RCC 7860 (cell line): Measurements from ENCODE around the gene CC2D1A.
"Not testable (repeated sequence)": the region's sequence is repeated elsewhere in the genome, so short reads cannot be mapped to it uniquely, and the experiment has no call there.

Source experiments
- DNase-seq: peaks from one replicate; pipeline ENCODE4 v3.0.0-alpha.2; 2015; ENCODE audit warnings: low spot score
- FAIRE-seq: peaks from 2 replicates; lab custom pipeline; 2012; peaks lifted over from hg19 to GRCh38; lab: Jason Lieb, UNC

CC2D1A gene

DNA sequence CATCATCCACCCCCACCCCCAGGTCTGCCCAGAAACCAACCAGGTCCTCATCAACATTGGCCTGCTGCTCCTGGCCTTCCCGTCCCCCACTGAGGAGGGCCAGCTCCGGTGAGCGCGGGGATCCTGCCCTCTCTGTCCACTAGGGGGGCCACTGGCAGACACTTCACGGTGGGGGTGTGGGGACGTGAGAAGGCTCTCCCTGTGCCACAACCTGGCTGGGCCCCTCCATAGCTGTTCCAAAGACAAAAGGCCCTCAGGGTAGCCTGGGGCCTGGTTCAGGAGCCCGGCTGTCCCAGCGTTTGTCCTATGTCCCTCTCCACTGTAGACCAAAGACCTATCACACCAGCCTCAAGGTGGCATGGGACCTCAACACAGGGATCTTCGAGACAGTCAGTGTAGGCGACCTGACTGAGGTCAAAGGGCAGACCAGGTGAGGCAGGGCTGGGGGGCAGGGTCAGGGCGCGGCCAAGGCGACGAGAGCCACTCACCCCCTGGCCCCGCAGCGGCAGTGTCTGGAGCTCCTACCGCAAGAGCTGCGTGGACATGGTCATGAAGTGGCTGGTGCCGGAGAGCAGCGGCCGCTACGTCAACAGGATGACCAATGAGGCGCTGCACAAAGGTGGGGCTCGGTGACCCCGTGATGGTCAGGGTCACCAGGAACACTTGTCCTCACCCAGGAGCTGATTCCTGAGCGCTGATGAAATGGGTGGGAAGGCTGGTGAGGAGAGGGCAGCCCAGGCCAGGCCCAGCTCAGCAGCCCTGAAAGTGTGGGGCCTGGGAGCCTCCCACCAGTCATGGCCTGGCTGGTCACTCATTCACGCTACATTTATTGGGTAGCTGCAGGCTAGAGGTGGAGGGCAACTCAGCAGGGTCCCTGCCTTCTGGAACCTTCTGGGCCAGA, 54.2 kb downstream of the CC2D1A start:
- DNase-seq (no peak), FAIRE-seq (no peak)

DNA sequence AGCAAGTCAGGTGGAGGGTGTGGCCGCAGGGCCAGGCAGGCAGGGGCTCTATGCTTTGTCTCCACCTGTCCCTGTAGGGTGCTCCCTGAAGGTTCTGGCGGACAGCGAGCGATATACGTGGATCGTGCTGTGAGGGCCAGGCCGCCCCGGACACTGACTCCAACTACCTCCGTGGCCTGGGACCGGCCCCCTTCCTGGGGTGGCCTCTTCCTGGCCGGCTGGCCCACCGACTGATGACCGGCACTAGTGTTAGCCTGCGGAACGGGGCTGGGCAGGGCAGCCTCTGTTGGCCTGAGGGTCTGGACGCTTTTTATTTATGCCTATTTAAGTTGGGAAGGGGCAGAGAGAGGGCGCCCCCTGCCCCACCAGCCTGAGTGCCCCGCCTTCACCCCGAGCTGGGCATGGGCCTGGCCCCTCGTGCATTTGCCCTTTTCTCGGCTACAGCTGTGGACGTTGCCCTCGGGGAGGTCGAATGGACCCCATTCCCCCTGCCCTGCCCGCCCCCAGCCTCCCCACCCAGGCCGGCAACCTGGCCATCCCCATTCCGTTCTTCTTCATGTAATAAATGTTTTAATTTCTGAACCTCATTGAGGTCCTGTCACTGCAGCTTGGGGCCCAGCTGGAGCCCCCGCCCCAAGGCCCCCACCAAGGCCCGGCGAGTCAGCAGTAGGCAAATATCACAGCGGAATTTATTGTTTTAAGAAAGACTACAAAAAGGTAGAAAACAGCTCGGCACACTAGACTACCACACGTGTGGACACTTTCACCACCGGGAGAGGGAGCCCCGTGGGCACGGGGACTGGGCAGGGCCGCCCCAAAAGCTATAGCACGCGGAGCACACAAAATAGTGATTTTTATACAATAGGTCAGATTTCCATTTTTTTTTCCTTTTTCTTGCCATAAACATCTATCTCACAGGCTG, 55.1 kb downstream of the CC2D1A start:
- no peak for DNase-seq
- FAIRE-seq: no peak

DNA sequence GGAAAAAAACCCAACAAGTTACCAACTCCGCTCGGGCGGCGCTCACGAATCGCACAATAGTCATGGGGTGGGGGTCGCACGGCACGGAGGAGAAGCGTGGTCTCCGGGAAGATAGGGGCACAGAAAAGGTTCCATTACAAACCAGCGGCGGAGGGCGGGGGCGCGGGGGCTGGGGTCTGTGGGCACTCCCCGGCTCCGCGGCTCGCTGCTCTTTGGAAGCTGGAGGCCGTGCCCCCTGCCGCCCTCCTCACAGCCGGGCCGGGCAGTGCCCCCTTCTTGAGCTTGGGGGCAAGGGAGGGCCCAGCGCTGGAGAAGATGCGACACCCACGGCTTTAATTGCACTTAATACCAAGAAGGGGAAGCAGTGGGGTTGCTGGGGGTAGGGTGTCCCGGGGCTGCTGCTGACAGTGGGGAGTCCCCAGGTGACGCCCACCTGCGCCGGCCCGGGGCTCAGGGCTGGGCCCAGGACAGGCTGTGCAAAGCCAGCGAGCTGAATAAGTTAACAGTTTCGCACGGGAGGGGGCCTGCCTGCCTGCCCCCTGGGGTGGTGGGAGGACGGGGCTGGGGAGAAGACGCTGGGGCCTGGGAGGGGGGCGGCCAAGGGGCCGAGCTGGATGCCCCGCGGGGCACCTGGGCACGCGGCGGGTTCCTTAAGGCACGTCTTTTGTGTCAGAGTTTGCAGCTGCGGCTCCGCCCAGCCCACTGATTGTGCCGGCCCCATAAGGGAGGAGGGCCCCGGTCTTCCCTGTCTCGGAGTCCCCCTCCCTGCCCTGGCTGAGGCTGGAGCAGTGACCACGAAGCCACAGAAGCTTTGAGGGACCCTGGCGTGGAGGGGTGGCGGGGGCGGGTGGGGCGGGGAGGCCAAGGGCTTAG, 56.1 kb downstream of the CC2D1A start:
- DNase-seq: no peak
- no peak for FAIRE-seq

DNA sequence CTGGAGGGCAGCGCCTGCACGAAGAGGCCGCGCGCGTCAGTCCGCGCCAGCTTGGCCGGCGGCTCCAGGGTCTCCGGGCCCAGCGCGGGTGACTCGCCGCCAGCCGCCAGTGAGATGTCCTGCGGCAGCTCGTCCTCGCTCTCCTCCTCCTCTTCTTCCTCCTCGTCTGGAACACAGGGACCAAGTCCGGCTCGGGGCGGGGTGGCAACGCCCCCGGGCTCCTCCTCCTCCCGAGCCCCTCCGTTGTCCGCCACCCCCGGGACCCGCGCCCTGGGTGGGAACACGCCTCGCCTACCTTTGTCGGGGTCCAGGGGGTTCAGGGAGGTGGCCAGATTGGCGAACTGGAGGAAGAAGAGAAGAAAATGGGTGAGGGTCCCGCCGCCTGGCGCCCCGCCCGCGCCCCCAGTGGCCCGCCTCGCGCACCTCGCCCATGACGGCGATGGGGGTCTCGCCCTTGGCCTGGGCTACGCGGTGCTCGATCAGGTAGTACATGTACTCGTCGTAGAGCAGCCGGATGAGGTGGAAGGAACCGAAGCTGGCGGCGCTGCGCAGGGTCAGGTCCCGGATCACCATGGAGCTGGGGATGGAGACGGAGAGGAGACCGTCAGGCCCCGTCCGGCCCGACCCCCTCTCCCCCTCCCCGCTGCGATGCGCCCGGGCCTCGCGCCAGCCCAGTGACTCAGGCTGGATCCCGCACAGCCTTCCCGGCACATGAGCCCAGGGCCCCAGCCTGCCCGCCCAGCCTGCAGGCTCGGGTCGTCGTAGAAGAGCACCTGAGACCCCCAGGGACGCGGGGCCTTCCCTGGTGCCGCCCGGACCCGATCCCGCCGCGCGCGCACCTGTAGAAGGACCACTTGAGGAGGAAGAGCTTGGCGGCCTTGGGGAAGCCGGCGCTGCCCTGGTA, 57.0 kb downstream of the CC2D1A start:
- DNase-seq (no peak), FAIRE-seq (no peak)

DNA sequence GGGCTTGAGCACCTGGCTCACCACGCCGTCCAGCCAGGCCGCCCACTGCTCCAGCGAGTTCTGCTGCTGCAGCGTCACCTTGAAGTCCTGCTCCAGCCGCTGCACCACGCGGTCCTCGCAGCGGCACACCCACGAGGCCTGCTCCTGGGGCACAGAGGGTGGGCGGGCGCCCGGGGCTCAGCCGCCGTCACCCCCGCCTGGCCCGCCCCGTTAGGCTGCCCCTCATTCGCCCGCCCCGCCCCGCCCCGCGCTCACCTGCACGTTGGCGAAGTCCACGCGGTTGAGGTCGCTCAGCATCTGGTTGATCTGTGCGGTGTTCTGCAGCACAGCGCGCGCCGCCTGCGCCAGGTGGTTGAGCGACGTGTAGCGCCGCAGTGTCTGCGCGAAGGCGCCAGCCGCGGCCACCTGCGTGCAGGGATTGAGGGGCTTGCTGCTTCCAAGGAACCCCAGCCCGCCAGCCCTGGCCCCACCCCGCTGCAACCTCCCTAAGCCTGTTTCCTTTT, 57.7 kb downstream of the CC2D1A start:
- no peak for DNase-seq
- no peak for FAIRE-seq

DNA sequence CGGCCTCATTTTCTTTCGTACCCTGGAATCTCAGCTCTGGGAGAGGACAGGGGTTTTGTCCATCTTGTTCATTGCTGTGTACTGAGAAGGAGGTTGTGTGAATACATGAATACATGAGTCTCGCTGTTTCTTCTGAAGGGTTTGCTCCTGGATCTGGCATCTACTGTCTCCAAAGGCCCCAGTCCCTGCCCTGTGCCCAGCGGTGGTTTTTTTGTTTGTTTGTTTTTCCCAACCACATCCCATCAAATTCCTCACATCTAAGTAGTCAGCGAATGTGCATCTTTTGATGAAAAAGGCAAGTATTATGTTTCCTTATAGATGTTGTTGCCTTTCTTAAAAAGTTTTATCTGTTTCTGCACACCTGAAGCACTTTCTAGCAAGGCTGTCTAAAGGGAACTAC, 58.8 kb downstream of the CC2D1A start:
- DNase-seq (no peak), FAIRE-seq (no peak)

DNA sequence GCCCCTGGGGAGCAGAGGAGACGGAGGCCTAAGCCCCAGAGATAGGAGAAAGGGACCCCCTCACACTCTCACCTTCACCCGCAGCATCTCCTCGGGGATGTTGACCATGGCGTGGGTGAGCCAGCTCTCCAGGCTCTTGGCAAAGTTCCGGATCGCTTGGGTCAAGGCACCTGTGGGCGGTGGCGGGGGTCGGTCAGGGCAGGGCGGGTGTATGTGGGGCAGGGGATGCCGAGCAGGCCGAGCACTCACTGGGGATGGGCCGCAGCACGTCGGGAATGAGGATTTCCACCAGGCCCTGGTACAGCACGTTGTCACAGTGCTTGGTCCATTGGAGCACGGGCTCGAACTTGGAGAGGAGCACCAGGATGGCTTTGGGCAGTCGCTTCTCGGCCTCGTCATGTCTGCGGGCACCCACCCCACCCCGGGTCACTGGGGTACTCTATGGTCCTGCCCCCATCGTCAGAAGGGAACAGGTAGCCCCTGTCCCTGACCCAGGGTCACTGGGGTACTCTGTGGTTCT, 59.4 kb downstream of the CC2D1A start:
- no peak for FAIRE-seq

DNA sequence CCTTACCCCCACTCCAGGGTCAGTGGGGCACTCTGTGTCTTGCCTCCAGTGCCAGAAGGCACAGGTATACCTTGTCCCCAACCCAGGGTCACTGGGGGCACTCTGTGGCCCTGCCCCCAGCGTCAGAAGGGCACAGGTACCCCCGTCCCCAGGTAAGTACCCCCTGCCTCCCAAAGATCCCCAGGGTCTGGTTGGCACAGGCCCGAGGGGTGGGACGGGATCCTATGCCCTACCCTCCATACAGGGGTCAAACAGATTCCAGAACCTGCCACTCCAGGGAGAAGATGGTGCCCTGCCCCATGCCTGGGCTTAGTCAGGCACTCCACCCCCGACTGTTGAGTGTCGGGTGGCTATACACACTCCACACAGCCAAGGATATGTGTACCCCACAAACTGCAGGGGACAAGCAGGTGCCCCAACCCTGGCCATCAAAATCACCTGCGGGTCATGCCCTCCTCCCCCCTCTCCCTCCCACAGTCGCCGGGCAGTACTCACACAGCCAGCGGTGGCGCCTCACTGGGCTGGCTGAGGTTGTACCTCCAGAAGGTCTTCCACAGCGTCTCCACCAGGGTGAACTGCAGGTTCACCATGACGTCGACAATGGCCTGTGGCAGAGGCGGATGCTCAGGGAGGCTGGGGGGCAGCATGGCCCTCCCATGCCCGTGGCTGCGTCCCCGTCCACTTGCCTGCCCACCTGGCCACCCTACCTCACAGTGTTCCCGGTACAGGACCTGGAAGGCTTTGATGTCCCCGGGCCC, 60.1 kb downstream of the CC2D1A start:
- FAIRE-seq (no peak), DNase-seq (no peak)

More for the DNA sequence above, 59.4 kb downstream of the CC2D1A start:
- no peak for DNase-seq

DNA sequence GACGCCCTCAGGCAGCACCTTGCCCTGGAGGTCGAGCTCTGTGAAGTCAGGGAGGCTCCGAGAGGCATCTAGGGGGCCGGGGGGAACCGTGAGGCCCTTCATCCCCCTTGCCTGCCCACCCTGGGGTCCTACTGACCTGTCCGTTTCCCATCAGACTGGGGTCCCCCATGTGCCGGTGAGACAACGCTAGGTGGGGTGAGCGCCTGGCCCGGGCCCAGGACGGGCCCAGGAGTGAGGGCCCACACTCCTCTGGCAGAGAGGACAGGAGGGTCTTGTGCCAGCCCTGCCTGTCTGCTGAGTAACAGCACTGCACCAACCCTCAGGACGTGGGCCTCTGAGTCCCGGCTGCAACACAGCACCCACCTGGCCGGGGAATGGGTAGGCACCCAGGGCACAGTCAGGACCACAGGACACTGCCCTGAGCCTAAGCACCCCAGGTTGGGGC, 60.7 kb downstream of the CC2D1A start:
- DNase-seq: no peak
- no peak for FAIRE-seq

DNA sequence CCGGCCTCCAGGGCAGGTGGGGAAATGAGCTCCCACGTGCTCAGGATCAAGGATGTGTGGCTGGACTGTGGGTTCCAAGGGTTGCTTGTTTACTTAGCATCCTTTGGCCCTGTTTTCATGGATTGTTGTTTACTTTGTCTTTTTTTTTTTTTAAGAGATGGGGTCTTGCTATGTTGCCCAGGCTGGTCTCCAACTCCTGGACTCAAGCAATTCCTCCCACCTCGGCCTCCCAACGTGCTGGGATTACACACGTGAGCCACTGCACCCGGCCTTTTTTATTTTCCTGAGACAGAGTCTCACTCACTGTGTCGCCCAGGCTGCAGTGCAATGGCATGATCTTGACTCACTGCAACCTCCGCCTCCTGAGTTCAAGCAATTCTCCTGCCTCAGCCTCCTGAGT, 61.2 kb downstream of the CC2D1A start:
- FAIRE-seq, DNase-seq: not testable (repeated sequence)

DNA sequence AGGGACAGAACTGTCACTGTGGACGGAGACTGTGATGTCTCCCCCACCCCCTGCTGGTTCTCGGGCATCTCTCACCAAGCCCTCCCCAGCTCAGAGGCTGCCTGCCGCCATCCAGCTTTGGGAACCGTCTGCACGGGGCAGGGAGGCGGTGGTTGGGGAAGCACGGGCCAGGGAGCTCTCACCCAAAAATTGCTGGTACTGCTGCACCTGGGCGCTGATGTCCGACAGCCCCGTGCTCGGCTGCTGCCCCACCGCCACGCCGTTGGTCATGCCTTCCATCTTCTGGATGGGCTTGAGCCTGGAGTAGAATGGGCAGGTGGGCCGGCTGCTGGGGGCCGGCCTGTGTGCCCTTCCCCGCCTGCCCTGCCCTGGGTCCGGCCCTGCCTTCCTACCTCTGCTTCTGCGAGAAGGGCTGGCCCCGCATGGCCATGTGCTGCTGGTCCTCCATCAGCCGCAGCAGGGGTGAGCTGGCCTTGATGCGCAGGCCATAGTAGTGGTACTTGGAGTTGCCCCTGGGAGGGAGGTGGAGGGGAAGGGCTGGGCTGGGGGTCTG, 62.5 kb downstream of the CC2D1A start:
- FAIRE-seq (no peak), DNase-seq (no peak)

DNA sequence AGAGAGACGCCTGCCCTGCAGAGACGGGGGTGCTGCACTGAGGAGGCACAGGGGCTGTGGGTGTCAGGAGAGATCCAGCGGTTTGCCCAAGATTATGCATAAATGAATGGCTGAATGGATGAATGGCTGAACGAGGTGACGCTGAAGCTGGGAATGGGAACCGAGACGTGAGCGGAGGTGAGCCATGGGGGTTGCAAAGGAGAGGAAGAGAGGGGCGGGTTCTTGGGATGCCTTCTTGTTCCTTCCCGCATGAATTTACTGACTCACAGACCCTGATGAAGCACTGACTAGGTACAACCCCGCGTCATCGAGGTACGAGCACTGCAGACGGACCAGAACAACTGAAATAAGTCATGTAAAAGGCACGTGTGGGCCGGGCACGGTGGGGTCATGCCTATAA, 63.0 kb downstream of the CC2D1A start:
- FAIRE-seq: no peak
- DNase-seq: no peak

DNA sequence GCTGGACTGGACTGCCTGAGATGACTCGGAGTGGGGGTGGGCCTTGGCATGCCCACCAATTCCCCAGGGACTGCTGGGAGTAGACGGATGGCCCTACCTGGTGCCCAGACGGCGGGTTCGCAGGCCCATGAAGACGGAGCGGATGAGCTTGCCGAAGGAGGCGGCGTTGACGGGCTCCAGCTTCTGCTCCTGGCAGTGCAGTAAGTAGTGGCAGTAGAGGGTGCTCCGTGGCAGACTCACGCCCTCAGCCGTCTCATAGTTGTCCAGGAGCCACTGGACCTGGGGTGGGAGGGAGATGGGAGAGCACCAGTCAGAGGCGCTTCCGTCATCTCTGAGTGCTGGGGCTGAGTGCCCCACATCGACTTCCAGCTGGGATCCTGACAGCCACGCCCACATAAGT, 63.9 kb downstream of the CC2D1A start:
- FAIRE-seq (no peak), DNase-seq (no peak)

DNA sequence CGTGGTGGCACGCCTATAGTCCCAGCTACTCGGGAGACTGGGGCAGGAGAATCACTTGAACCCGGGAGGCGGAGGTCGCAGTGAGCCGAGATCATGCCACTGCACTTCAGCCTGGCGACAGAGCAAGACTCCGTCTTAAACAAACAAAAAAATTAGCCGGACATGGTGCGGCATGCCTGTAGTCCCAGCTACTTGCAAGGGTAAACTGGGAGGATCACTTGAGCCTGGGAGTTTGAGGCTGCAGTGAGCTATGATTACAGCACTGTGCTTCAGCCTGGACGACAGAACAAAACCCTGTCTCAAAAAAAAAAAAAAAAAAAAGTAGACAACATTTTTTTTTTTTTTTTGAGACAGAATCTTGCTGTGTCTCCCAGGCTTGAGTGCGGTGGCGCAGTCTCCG, 65.9 kb downstream of the CC2D1A start:
- DNase-seq, FAIRE-seq: not testable (repeated sequence)

DNA sequence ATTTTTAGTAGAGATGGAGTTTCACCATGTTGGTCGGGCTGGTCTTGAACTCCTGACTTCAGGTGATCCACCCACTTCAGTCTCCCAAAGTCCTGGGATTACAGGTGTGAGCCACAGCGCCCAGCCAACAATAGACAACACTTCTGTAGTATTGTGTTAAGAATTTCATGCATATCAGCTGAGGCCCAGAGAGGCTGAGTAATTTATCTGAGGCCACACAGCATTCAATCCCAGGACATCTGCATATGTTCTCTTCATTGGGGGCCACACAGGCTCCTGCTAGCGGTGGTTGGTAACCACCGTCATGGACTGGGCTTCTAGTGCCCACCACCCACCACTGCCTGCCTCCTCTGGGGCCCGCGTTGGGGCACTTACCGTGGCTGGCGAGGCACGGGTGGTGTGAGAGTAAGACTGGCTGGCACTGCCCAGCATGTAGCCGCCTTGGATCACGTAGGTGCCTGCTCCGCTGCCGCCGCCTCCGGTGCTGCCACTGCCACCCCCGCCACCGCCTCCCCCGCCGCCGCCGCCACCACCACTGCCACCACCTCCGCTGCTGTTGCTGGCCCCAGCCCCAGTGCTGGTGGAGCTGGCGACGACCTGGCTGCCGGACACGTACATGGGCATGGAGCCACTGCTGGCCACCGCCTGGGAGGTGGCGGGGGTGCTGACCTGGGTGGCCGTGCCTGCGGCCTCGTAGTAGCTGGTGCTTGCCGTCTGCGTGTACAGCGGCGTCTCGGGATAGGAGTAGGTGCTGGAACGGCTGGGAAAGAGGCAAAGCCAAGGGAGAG, 66.6 kb downstream of the CC2D1A start:
- FAIRE-seq: no peak

DNA sequence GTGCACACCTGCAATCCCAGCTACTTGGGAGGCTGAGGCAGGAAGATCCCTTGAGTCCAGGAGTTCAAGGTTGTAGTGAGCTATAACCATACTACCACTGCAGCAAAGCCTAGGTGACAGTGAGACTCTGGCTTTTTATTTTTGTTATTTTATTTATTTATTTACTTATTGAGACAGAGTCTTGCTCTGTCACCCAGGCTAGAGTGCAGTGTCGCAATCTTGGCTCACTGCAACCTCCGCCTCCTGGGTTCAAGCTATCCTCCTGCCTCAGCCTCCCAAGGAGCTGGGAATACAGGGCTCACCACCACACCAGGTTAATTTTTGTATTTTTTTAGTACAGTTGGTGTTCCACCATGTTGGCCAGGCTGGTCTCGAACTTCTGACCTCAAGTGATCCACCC, 67.5 kb downstream of the CC2D1A start:
- FAIRE-seq, DNase-seq: not testable (repeated sequence)

More for the DNA sequence above, 66.6 kb downstream of the CC2D1A start:
- DNase-seq: no peak

DNA sequence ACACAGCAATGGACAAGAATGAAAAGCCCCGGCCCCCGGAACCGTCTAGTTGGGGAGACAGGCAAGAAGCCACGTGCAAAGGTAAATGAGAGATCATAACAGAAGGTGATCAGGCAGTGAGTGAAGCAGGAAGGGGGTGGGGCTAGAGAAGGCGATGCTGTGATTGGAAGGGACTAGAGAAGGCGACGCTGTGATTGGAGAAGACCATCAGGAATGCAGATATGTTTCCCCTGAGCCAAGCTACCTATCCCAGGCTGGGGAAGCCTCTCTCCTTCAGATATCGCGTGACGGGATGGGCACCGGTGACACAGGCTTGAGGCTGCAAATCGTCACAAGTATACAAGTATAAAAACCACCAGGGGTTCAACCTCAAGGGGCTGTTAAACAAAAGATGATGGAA, 68.1 kb downstream of the CC2D1A start:
- DNase-seq (no peak), FAIRE-seq (no peak)
